Fibroblast of skin of back (primary cell): Measurements from ENCODE around the gene HAO2.
A peak's percentile ranks its signal among the peaks of the same experiment; 100 is the strongest.

ENCODE experiments used
- DNase-seq: peaks from one replicate; pipeline ENCODE4 v3.0.0-alpha.2; 2013

Gene HAO2

DNA sequence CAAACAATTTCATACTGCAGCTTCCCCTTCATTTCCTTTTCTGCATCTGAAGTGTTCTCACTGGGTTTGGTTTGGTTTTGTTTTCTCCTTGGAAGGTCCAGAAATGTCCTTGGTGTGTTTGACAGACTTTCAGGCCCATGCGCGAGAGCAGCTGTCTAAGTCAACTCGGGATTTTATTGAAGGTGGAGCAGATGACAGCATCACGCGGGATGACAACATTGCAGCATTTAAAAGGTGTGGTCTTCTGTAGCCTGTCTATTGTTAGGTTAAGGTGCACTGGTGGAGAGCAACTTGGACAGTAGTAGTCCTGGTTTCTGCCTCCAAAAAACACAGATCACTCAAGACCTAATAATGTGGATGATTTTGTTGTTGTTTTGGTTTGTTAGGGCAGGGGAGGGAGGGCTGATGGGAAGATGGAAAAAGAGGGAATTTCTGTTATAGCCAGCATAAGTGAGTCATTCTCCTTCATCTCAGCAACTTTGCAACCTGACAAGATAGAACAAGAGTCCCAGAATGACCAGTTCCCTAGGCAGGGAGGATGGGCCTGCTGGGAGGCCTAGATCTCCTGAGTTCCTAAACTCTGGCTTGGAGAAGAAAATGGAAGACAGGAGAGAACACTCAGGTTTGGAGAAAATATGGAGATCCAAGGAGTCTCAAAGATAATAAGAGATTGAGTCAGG is 12.5 kb downstream of the HAO2 start:
- no peak for DNase-seq

DNA sequence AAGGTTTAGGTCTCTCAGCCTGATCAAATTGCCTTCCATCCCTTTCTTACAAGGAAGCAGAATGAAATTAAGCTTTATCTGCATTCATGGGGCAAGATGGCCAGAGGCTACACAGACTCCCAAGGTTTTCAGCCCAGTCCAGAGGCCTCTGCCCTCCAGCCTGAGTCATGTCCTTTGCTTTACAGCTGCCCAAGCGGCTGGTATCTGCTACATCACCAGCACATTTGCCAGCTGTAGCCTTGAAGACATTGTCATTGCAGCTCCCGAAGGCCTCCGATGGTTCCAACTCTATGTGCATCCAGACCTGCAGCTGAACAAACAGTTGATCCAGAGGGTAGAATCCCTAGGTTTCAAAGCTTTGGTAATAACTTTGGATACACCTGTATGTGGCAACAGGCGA is 16.0 kb downstream of the HAO2 start:
- DNase-seq, result no peak

DNA sequence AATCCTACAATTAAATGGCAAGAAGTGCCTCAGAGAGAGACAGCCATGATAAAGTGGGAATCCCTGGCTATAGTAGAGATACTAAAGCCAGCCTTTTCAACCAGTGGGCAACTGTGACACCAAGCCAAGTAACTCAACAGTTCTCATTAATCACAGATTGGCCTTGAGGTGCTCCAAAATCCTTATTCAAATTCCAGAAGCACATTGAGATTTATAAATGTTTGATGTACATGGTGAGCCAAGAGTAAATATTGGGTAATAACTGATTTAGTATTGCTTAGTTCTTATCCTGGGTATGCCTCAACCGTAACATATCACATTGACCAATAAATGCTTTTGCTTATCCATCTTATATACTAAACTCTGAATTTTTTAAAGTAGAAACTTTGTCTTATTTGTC is 17.1 kb downstream of the HAO2 start:
- DNase-seq, result no peak

DNA sequence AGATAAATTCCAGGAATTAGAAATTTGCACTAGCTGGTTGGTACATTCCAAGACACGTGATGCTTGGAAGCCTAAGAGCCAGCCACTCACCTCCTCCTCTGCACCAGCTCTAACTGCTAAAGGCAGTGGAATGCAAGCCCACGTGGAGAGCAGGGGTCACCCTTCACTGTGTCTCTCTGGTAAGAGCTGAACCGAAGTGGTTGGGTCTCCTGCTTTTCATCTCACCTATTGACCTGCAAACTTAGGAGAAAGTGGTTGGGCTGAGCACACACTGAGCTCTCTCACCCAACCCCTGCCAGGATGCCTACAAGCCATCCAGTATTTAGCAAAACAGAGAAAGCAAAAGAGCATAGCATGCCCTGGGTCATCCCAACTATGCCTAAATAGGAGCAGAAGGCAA is 19.3 kb downstream of the HAO2 start:
- no peak for DNase-seq

DNA sequence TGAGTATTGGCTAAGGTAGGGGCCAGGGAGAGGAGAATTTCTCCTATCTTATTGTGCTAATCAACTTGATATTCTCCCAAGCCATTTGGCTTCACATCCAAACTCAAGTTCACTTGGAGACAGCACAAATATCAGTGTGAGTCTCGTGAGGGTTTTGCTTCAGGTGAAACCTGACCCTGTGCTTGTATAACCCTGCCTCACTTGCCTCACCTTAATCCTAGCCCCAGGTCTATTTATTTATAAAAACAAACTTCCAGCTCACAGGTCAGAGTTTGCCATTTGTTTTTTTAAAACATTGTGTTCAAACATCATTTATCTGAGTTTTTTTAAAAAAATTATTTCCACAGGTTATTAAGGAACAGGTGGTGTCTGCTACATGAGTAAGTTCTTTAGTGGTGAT is 19.9 kb downstream of the HAO2 start:
- no peak for DNase-seq

DNA sequence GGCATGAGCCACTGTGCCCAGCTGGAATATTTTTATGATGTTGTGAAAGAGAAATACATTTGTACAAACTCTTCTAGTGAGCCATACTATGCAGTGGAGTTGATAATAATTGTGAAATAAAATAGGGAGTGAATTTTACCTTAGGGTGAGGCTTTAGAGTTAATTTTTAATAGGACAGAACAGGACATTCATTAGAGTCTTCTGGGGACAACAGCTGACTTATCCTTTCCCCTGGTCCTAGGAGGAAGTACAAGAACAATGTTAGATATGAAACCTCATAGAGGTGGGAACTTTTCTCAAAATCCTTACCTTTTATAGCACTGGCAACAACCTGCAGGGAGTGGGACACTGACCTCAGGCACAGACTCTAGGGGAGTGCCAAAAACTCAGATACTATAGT is 21.9 kb downstream of the HAO2 start:
- DNase-seq, result no peak

DNA sequence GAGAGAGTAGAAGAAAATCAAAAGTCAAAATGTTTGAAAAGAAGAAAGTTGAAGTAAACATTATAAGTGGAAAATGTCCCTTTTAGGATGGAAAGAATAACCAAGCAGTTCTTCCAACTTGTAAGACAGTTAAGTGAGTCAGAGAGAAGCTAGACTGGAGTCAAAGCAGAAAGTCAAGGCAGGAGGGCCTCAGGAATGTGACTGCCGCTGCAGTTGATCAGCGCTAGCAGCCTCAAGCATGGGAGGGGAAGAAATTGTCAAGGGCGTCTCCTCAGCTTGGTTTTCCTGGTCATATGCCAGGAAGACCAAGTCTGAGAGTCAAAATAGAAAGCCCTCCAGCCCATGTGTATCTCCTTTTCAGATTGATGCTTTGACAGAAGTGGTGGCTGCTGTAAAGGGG is 23.2 kb downstream of the HAO2 start:
- DNase-seq, result peak; percentile 52

DNA sequence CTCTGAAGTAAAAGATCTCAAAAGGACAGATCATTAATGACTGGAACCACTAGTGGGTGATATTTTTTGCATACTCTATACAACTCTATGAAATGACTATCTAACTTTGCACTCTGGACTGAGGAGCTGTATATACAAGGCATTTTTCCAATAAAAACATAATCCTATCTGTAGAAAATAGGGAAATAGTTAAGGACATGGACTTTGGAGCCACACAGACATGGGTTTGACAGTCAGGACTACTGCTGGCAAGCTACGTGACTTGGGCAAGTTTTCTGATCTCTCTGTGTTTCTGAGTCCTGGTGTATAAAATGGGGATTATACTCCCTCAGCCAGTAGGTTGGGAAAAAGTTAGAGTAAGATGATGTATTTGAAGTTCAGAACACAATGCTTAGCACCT is 25.5 kb downstream of the HAO2 start:
- DNase-seq, result no peak

DNA sequence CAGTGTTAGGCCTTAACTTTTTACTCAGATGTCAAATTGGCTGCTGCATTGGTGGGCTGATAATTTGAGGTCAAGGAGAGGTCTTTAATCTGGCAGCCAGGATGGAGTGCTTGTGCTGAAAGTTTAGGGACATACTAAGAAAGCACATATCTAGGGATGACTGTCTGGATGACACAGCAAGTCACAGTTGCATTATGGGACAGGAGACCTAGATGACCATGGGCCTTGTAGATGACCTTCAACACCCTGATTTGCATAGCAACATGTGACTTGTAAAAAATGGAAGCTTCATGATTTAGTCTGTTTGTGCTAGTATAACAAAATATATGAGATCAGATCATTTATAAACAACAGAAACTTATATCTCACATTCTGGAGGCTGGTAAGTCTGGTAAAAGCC is 28.4 kb downstream of the HAO2 start:
- no peak for DNase-seq

DNA sequence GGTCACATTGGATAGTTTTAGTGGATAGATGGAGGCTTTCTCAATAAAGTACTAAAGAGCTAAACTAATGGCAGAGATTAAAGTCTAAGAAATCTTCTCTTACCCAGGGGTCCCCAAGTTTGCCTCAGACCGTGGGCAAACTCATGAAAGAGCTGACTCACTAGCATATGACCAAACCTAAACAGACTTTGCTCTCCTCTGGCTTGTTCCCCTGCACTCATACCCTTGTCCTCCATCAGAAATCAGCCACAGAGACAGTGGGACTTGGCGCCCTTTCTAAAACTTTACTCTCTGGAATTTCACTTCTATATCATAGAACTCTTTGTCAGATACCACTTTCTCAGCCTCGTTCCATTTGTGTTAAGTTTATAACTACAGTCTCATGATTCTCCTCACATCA is 29.4 kb downstream of the HAO2 start:
- DNase-seq, result no peak

DNA sequence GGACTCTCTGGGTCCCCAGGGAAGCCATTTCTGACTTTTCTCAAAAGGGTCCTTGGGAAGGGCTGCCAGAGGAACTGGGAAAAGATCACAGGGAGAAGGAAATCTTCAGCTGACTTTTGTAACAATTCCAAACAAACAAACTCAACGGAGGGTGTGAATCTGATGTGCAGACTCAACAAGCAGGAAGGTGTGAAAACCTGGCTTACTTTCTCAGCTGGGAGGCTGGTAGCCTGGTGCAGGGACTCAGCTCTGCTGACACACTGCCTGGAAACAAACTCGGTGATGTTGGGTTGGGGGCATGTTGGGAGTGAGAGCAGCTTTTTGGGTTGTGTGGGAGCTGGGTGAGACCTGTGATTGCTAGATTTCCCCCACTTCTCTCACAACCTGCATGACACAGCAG is 36.2 kb downstream of the HAO2 start:
- DNase-seq, result no peak

DNA sequence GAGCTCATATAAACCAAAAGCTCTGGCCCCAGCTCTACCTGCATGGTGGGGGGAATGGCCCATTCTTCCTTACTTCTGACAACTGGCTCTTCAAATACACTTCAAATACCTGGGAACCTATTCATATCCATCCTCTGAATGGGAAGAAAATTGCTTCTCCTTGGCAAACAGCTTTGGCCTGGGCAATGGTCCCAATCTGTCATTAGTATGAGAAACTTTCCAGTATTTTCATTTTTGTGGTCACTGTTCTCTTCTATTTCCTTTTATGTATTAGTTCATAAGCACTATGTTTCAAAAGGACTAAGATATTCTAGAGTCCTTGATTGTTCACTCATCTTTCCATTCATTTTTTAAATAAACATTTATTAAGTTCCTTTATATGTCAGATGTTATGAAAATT is 41.1 kb downstream of the HAO2 start:
- peak; percentile 62 for DNase-seq

DNA sequence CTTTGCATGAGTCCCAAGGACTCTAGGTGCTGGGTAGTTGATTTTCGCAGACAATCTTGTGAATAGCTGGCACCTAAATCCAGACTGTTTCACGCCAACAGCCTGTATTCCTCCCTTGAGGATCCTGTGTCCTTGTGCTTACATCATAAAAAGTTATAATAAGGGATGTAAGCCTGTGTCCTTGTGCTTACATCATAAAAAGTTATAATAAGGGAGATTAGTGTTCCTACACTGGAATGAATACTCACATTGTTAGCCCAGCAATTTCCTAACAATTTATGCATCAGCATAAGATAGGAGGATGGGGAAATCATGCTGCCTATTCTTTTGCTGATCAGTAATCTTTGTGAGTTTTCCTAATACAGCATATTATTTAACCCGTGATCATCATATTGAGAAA is 42.4 kb downstream of the HAO2 start:
- no peak for DNase-seq

DNA sequence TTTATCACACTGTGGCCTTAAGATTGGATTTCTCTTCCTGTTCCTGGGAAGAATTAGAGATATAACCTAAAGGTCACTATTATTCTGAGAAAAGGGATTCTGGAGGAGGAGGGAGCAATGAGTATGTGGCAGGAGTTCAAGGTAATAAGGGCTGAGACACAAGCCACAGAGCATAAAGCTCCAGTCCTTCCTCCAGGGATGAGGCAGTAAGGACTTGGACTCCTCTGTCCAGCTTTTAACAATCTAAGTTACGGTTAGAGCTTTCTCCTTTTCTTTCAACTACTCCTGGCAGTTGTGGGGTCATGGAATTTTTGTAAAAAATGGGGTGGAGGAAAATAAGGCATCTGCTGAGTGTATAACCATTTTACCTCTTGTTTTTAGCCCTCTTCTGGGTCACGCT is 46.4 kb downstream of the HAO2 start, which contains the start of gene HSD3B2:
Gene HSD3B2 (plus strand): TSS at position 201 of the 400 bp plus-strand sequence. CDS start 270 bp downstream, outside the sequence.
- no peak for DNase-seq

DNA sequence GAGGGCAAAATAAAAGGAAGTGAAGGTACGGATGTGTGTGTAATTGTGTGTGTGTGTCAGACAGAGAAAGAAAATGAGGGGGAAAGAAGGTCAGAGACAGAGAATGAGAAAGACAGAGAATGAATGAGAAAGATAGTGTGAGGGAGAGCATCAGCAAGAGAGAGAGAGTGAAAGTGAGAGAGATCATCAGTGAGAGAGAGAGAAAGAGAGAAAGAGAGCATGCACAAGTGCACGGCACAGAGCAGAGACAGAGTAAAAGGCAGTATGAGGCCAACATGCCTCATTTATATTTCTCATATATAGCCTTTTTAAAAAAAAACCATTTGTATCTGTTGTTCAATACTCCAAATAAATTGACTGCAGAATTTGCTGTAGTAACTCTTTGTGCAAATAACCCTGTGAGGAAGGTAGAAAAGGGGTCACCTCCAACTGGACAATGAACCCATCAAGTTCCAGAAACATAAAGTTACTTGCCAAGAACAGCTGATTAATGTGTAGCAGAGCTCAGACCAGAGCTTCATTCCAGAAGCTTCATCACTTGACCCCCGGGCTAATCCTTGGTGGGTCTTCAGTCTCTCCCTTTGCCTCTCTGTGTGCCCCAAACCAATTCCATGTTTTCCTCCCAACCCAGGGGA is 47.5 kb downstream of the HAO2 start:
- no peak for DNase-seq

DNA sequence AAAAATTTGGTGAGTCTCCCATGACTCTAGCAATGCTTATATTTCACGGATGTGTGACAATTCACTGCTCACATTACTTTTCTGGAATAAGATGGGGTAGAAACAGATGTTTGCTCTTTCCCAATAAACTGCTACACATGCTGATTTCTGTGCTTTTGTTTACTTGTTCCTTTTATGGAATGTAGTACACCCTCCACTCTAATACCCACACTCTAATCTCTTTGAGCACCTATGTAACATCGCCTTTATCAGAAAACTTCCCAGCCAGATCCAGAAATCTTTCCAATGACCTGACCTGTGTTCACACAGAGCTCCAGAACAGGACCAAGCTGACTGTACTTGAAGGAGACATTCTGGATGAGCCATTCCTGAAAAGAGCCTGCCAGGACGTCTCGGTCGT is 50.5 kb downstream of the HAO2 start:
- DNase-seq, result no peak

DNA sequence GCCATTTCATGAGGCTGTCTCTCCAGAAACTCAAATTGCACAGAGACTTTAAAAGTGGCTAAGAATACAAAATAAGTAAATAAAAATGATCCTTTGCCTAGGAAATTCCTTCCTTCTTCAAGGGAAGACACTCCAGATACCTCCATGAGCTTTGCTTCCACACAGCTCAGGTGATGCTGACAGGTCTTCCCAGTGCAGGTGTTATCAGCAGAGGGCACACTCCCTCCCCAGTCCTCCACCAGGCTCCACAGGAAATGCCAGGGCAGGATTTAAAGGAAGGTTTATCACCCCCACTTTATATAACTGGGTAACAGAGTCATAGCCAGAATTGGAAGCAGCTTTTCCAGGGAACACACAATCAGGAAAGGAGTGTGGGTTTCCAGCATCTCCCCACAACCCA is 52.1 kb downstream of the HAO2 start:
- no peak for DNase-seq

DNA sequence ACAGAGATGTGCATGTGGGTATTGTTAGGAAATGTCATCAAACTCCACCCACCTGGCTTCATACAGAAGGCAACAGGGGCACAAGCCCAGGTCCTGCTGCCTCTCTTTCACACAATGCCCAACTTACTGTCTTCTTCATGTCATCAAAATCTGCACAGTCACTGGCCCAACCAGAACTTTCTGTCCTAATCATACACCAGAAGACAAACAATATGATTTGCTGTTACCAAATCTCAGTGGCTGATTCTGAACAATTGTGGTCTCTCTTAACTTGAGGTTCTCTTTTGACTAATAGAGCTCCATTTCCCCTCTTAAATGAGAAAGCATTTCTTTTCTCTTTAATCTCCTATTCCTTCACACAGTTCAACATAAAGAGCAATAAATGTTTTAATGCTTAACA is 54.0 kb downstream of the HAO2 start:
- no peak for DNase-seq

DNA sequence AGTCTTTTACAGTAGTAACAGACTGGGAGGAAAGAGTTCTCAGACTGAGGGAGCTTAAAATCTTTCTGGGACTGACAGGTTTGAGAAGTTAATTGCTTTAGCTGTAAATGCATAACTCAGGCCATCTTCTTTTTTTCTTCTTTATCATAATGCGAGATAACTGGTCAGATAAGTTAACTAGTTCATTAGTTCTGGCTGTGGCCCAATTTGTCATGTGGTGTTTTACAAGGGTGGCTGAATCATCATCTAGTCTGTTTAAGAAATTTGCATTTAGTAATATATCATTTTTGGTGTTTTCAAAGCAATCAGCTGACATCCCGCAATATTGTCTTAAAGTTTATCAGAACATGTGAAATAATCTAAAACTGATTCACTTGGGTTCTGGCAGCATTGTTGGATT is 60.4 kb downstream of the HAO2 start:
- no peak for DNase-seq

DNA sequence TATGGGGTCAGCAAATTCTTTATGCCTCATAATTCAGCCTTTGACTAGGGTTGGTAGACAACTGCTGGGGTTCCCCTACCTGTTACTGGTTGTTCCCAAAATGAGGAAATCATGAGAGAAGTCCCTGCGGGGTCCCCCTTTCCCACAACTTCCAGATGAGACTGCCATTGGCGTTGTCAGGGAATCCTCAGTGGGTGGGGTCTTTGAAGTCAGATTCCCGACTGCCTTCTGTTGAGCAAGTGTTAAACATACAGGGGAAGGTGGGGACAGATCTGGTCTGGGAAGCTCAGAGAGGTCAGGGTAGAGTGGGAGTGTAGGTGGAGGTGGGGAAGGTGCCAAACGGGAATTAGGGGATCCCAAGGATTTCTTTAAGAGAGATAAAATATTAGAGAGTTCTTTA is 61.1 kb downstream of the HAO2 start:
- DNase-seq, result no peak

DNA sequence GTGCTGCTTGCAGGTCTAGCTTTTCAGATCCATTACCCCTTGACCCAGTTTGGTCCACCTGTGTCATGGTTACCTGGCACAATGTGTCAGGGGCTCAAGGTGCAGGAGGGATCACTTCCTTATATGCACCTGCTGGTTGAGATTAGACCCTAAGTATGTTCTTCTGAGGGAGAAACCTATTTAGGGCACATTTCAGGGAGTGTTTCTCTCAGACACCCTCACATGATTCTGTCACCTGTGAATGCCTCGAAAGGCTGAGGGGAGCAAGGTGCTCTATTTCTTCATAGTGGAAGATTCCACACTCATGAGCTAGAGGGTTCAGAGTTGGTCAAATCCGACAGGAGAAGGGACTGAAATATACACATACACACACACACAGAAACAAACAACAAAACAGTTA is 61.9 kb downstream of the HAO2 start:
- no peak for DNase-seq

DNA sequence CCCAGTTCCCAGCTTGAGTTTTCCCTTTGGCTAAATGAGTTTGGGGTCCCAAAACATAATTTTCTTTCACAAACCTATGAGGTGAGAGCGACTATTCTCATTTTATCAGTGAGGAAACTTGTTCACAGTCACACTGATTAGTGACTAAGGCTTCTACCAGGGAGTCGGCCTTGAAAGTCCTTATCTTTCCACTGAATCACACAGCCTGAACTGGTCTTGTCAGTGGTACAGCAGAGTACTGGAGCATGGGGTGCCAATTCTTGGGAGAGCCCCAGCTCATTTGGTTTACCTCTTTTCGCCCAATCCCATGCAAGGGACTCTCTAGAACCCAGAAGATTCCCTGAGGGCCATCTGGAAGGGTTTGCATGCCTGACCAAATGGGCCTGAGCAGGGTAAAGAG is 63.3 kb downstream of the HAO2 start:
- no peak for DNase-seq

DNA sequence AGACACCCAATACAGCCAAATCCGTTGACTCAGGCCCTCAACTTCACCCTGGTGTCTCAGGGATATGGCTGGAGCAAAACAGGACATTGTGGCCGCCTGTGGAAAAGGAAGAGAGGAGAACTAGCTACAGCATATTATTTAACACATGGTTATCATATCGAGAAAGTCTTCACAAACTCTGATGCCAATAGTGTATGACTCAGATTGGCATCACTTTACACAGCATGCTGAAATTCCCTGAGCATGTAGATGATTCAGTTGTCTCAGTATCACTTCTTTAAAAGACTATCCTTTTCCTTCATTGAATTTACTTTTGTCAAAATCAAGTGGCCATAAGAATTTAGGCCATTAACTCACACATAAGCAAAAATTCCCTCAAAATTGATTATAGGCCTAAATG is 66.5 kb downstream of the HAO2 start:
- DNase-seq, result no peak

DNA sequence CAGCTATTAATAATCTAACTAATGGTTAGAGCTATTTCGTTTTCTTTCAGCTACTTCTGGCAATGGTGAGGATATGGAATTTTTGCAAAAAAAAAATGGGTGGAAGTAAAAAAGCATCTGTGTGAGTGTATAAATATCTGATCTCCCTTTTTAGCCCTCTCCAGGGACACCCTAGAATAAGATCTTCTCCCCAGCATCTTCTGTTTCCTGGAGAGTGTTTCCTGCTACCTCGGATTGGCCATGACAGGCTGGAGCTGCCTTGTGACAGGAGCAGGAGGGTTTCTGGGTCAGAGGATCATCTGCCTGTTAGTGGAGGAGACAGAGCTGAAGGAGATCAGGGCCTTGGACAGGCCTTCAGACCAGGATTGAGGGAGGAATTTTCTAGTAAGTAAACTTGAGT is 70.2 kb downstream of the HAO2 start:
- DNase-seq, result no peak
